Measurements from ENCODE around the gene NR4A2.

The NR4A2 gene

GRCh38 chr2:156343096-156343939 is 10.8 kb upstream of the NR4A2 start:
- Histone ChIP-seq H3K9ac (ENCODE audit: low read length) (peak overlapping the region; percentile 56; the same call in 1 of the 2 replicates), H2AFZ (ENCODE audit: low read length) (no peak overlapping the region), H3K4me2 (ENCODE audit: low read length) (peak overlapping the region; percentile 71), H3K4me1 (ENCODE audit: insufficient read depth, low read length, severe bottlenecking) (peaks cover 11% of the 10 kb centered on the region), H3F3A (ENCODE audit: insufficient read depth, low read length) (no peaks in the 10 kb centered on the region), H3K36me3 (ENCODE audit: insufficient read depth, low read length) (no peaks in the 10 kb centered on the region), H3K27ac (ENCODE audit: low read depth, low read length, poor library complexity, severe bottlenecking) (no peak overlapping the region), H4K20me1 (ENCODE audit: insufficient read depth, low read length) (no peaks in the 10 kb centered on the region), H3K4me3 (ENCODE audit: low read depth, low read length, poor library complexity, severe bottlenecking) (peak overlapping the region; percentile 88), H3K9me2 (ENCODE audit: low read depth, low read length) (no peaks in the 10 kb centered on the region), H3K9me3 (ENCODE audit: low read length) (no peaks in the 10 kb centered on the region), H3K79me2 (ENCODE audit: insufficient read depth, low read length) (no peaks in the 10 kb centered on the region), H3K27me3 (ENCODE audit: insufficient read depth, low read length) (no peaks in the 10 kb centered on the region; the same call in 1 of the 2 replicates)
- TF ChIP-seq EZH2 (IDR thresholded peaks at IDR 0.05; ENCODE audit: borderline replicate concordance, low read length): no peak
- TF ChIP-seq CTCF (IDR thresholded peaks at IDR 0.05; ENCODE audit: low read length): no peak

- H2AFZ ChIP-seq (ENCODE audit: low read length): no peak overlapping the region
- H3K9me3 ChIP-seq (ENCODE audit: low read length): no peaks in the 10 kb centered on the region
- no peak overlapping the region for H3K27ac ChIP-seq (ENCODE audit: low read depth, low read length, poor library complexity, severe bottlenecking)
- H3K4me3 ChIP-seq (ENCODE audit: low read depth, low read length, poor library complexity, severe bottlenecking): peak overlapping the region; percentile 88
- H3K36me3 ChIP-seq (ENCODE audit: insufficient read depth, low read length): no peaks in the 10 kb centered on the region
- TF ChIP-seq CTCF (IDR thresholded peaks at IDR 0.05; ENCODE audit: low read length) (no peak), EZH2 (IDR thresholded peaks at IDR 0.05; ENCODE audit: borderline replicate concordance, low read length) (no peak)
- H3K4me2 ChIP-seq (ENCODE audit: low read length): peak overlapping the region; percentile 99
- no peaks in the 10 kb centered on the region for H4K20me1 ChIP-seq (ENCODE audit: insufficient read depth, low read length)
- H3F3A ChIP-seq (ENCODE audit: insufficient read depth, low read length): no peaks in the 10 kb centered on the region
- peak overlapping the region; percentile 85 for H3K9ac ChIP-seq (ENCODE audit: low read length)
- H3K79me2 ChIP-seq (ENCODE audit: insufficient read depth, low read length): no peaks in the 10 kb centered on the region
- no peaks in the 10 kb centered on the region for H3K9me2 ChIP-seq (ENCODE audit: low read depth, low read length)
- no peaks in the 10 kb centered on the region; the same call in 1 of the 2 replicates for H3K27me3 ChIP-seq (ENCODE audit: insufficient read depth, low read length)
- H3K4me1 ChIP-seq (ENCODE audit: insufficient read depth, low read length, severe bottlenecking): peaks cover 11% of the 10 kb centered on the region
These were observed 10.0 kb upstream of the NR4A2 start for GRCh38 chr2:156342254-156343095.

- peak overlapping the region; percentile 85 for H3K9ac ChIP-seq (ENCODE audit: low read length)
- H3K36me3 ChIP-seq (ENCODE audit: insufficient read depth, low read length): no peaks in the 10 kb centered on the region
- H3F3A ChIP-seq (ENCODE audit: insufficient read depth, low read length): no peaks in the 10 kb centered on the region
- peak overlapping the region; percentile 99 for H3K4me2 ChIP-seq (ENCODE audit: low read length)
- H3K4me1 ChIP-seq (ENCODE audit: insufficient read depth, low read length, severe bottlenecking): peaks cover 11% of the 10 kb centered on the region
- no peak overlapping the region for H3K27ac ChIP-seq (ENCODE audit: low read depth, low read length, poor library complexity, severe bottlenecking)
- no peak for TF ChIP-seq EZH2 (IDR thresholded peaks at IDR 0.05; ENCODE audit: borderline replicate concordance, low read length)
- no peak for TF ChIP-seq CTCF (IDR thresholded peaks at IDR 0.05; ENCODE audit: low read length)
- H2AFZ ChIP-seq (ENCODE audit: low read length): peak overlapping the region; percentile 83
- no peaks in the 10 kb centered on the region for H3K9me3 ChIP-seq (ENCODE audit: low read length)
- no peaks in the 10 kb centered on the region; the same call in 1 of the 2 replicates for H3K27me3 ChIP-seq (ENCODE audit: insufficient read depth, low read length)
- H3K4me3 ChIP-seq (ENCODE audit: low read depth, low read length, poor library complexity, severe bottlenecking): peak overlapping the region; percentile 88
- H3K79me2 ChIP-seq (ENCODE audit: insufficient read depth, low read length): no peaks in the 10 kb centered on the region
- H3K9me2 ChIP-seq (ENCODE audit: low read depth, low read length): no peaks in the 10 kb centered on the region
- no peaks in the 10 kb centered on the region for H4K20me1 ChIP-seq (ENCODE audit: insufficient read depth, low read length)
These were observed 9.1 kb upstream of the NR4A2 start for GRCh38 chr2:156341452-156342253.
